ENCODE results near the gene LAMA3. TPM values are rescaled to one million over a fixed set of nuclear protein-coding genes. Genes with fewer than 3 reads are reported as not detected.

LAMA3 gene
- polyA plus RNA-seq, 1 of the 3 experiments (the other 2 are of a cell fraction): 3.5 TPM

DNA sequence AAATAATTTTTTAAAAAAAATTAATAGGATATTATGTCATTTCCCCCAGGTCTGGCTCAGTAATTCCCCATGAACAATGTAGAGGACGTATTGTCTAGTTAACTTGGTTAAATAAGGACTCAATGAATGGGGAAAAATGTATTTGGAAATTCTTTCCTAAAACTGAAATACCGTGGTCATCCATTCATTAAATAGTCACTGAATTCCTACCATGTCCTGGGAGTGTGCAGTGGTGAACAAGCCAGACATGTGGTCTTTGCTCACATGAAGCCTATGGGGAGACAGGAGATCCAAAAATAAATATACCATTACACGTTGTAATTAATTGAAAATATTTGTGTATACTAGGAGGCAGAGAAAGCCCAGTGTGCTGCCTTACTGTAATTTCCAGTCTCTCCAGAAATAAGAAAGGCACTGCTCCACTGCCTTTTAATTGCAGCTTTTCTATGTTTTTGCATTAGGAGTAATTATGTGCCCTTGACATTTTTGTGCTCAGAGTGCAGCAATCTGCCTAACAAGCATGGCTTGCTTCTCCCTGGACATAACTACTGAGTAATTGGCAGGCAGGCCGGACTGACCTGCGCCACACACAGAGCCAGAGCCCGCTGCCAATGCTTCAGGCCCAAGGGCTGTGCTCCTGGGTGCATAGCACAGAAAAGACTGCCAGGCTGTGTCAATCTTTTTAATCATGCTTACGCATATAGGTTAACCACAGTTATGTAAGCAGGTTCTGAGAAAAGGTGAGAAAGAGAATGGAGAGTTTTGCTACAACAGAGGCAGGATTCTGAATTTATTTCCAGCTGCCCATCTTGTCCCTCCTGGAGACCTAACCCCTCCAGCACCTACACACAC lies 303.1 kb downstream of the LAMA3 start:
- peaks cover 14% of the 10 kb centered on the region for H3F3A ChIP-seq (replicated peaks; ENCODE audit: insufficient read depth)
- H3K4me2 ChIP-seq: 0 out of 2 replicates have a peak overlapping the region, but pooled peaks have one; percentile 15
- H3K4me3 ChIP-seq (ENCODE audit: low read depth in 2 of 2, low read length in 1 of 2): no peak overlapping the region
- no peak overlapping the region for H3K9ac ChIP-seq
- peak; percentile 63; the same call in 1 of the 2 replicates for TF ChIP-seq MXI1 (IDR thresholded peaks at IDR 0.05; ENCODE audit: low read depth, low read length)
- TF ChIP-seq SMC3 (IDR thresholded peaks at IDR 0.05; ENCODE audit: low read depth, low read length): no peak
- TF ChIP-seq RCOR1 (IDR thresholded peaks at IDR 0.05; ENCODE audit: low read length): peak; percentile 47; the same call in 1 of the 2 replicates
- no peaks in the 10 kb centered on the region for H3K27me3 ChIP-seq (ENCODE audit: insufficient read depth)
- no peak overlapping the region for H2AFZ ChIP-seq (ENCODE audit: low read depth)
- H3K27ac ChIP-seq (ENCODE audit: low read depth in 2 of 2, low read length in 1 of 2): peak overlapping the region in 1 of 2 experiments; percentile 76; a peak in 2 of 4 replicates
- WGBS (ENCODE audit: low lambda C conversion rate): 50% methylated on average over 5 of the region's 7 CpGs
- ChIA-PET POLR2A (no interaction called here), CTCF (interaction anchor here (0.7 to 1.2 kb wide), 3 partner anchors 9 to 42 kb away, joined by 3 to 5 read pairs (median 3); no protein-coding TSS in a partner anchor)
- DNase-seq: peak; percentile 50
- H3K79me2 ChIP-seq (ENCODE audit: insufficient read depth): no peaks in the 10 kb centered on the region
- no peaks in the 10 kb centered on the region for H4K20me1 ChIP-seq (ENCODE audit: insufficient read depth)
- no peaks in the 10 kb centered on the region for H3K36me3 ChIP-seq (replicated peaks in 1 of 2; ENCODE audit: control insufficient read depth in 1 of 2, insufficient read depth in 2 of 2, low read length in 1 of 2)
- H3K4me1 ChIP-seq (ENCODE audit: control insufficient read depth in 1 of 2, insufficient read depth in 2 of 2, low read depth in 1 of 2, low read length in 1 of 2): peaks cover 8 to 24% of the 10 kb centered on the region in 2 experiments; a peak in 3 of 4 replicates
- H3K9me3 ChIP-seq: no peaks in the 10 kb centered on the region
- no peaks in the 10 kb centered on the region for H3K9me2 ChIP-seq

DNA sequence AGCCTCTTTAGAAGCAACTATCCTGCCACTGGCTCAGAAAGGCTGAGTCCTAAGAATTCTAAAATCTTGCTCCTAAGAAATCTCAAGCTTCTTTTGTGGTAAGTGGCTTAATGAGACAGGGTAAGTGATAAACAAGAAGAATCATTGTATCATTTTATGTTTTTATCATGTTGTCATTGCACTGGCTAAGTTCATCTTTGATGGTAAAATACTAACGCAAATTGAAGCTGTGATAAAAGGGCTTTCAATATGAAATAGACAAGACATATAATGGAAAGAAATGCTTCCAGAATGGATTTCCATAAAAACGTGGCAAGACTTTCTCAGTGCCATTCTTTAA lies 303.7 kb downstream of the LAMA3 start:
- POLR2A ChIA-PET: no interaction called here
- H3K9me3 ChIP-seq: no peaks in the 10 kb centered on the region
- WGBS (ENCODE audit: low lambda C conversion rate): 84% methylated on average over 2 of the region's 2 CpGs

More for the DNA sequence above, 303.7 kb downstream of the LAMA3 start:
- Histone ChIP-seq H3K9me2 (no peaks in the 10 kb centered on the region), H3K4me2 (no peak overlapping the region), H4K20me1 (ENCODE audit: insufficient read depth) (no peaks in the 10 kb centered on the region), H2AFZ (ENCODE audit: low read depth) (no peak overlapping the region), H3K9ac (no peak overlapping the region), H3K27me3 (ENCODE audit: insufficient read depth) (no peaks in the 10 kb centered on the region), H3K4me1 (ENCODE audit: control insufficient read depth in 1 of 2, insufficient read depth in 2 of 2, low read depth in 1 of 2, low read length in 1 of 2) (peaks cover 8 to 24% of the 10 kb centered on the region in 2 experiments; a peak in 3 of 4 replicates), H3K36me3 (replicated peaks in 1 of 2; ENCODE audit: control insufficient read depth in 1 of 2, insufficient read depth in 2 of 2, low read length in 1 of 2) (no peaks in the 10 kb centered on the region), H3K4me3 (ENCODE audit: low read depth in 2 of 2, low read length in 1 of 2) (no peak overlapping the region), H3F3A (replicated peaks; ENCODE audit: insufficient read depth) (peaks cover 14% of the 10 kb centered on the region), H3K27ac (ENCODE audit: low read depth in 2 of 2, low read length in 1 of 2) (peak overlapping the region in 1 of 2 experiments; percentile 76; a peak in 2 of 4 replicates), H3K79me2 (ENCODE audit: insufficient read depth) (no peaks in the 10 kb centered on the region)
- no peak for DNase-seq
- TF ChIP-seq RXRA (IDR thresholded peaks at IDR 0.05; ENCODE audit: borderline replicate concordance, low read depth) (no peak), NRF1 (IDR thresholded peaks at IDR 0.05; ENCODE audit: low read depth, low read length) (no peak), FOSL2 (IDR thresholded peaks at IDR 0.05; ENCODE audit: borderline replicate concordance, low read depth) (no peak), GABPA (IDR thresholded peaks at IDR 0.05; ENCODE audit: low read depth) (no peak), EP300 (IDR thresholded peaks at IDR 0.05; ENCODE audit: borderline replicate concordance in 1 of 2, low read depth in 1 of 2, low read length in 1 of 2) (no peak), MEF2A (IDR thresholded peaks at IDR 0.05; ENCODE audit: borderline replicate concordance, low read depth) (no peak), NFIC (IDR thresholded peaks at IDR 0.05; ENCODE audit: borderline replicate concordance) (no peak), MXI1 (IDR thresholded peaks at IDR 0.05; ENCODE audit: low read depth, low read length) (no peak), EZH2phosphoT487 (IDR thresholded peaks at IDR 0.05; ENCODE audit: borderline replicate concordance, low read depth) (no peak)
- TF ChIP-seq, protein P1, sequence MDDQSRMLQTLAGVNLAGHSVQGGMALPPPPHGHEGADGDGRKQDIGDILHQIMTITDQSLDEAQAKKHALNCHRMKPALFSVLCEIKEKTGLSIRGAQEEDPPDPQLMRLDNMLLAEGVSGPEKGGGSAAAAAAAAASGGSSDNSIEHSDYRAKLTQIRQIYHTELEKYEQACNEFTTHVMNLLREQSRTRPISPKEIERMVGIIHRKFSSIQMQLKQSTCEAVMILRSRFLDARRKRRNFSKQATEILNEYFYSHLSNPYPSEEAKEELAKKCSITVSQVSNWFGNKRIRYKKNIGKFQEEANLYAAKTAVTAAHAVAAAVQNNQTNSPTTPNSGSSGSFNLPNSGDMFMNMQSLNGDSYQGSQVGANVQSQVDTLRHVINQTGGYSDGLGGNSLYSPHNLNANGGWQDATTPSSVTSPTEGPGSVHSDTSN (IDR thresholded peaks at IDR 0.05): no peak
- TF ChIP-seq, protein P2, sequence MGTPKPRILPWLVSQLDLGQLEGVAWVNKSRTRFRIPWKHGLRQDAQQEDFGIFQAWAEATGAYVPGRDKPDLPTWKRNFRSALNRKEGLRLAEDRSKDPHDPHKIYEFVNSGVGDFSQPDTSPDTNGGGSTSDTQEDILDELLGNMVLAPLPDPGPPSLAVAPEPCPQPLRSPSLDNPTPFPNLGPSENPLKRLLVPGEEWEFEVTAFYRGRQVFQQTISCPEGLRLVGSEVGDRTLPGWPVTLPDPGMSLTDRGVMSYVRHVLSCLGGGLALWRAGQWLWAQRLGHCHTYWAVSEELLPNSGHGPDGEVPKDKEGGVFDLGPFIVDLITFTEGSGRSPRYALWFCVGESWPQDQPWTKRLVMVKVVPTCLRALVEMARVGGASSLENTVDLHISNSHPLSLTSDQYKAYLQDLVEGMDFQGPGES (IDR thresholded peaks at IDR 0.05; ENCODE audit: low read depth, low read length): no peak
- CTCF ChIA-PET: interaction anchor here (0.7 to 1.2 kb wide), 3 partner anchors 9 to 43 kb away, joined by 3 to 5 read pairs (median 3); no protein-coding TSS in a partner anchor

All from SK-N-SH (cell line).